ENCODE results near the gene CDKN2B-AS1.
"Not testable (repeated sequence)": the region's sequence is repeated elsewhere in the genome, so short reads cannot be mapped to it uniquely, and the experiment has no call there.

Gene CDKN2B-AS1

GRCh38 chr9:22043928-22044327, 49.3 kb downstream of the CDKN2B-AS1 start:
- no peak for DNase-seq (ENCODE audit: low read depth, low spot score)

DNA sequence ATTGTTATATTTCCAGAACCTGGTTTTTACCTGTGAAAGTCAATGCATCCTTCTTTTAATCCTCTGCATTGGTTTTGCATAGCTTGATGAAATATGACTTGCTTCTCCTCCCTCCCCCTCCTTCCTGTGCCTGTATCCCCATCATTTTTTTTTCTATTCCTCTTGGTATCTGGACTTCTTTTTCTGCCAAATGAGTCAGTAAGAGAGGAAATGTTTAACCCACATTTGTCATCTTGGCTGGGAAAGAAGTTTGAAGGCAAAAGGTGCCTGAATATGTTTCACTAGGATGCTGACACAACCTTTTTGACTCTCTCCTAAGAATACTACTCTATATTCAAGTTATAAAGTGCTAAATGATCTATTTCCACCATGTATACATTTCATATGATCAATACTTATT, 50.0 kb downstream of the CDKN2B-AS1 start:
- peak; percentile 65 for DNase-seq (ENCODE audit: low read depth, low spot score)

DNA sequence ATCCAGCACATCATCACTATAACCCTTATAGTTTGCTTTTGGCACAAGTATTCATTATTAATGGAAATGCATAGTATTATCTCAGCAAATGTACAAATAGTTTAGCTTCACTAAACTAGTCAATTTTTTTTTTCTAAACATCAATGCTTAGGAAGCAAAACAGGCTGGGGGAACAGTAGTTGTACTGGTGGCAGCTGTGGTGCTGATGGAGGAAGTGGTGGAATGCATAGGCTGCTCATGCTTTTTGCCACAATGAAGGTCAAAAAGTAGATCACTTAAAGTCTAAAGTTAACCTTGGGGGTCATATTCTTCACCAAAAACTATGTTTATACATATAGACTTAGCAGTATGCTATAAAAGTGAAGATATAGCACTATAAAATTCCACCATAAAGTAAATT, 50.8 kb downstream of the CDKN2B-AS1 start:
- DNase-seq (ENCODE audit: low read depth, low spot score) = no peak

- no peak for DNase-seq (ENCODE audit: low read depth, low spot score)
Observed at GRCh38 chr9:22046243-22046885, 51.8 kb downstream of the CDKN2B-AS1 start.

DNA sequence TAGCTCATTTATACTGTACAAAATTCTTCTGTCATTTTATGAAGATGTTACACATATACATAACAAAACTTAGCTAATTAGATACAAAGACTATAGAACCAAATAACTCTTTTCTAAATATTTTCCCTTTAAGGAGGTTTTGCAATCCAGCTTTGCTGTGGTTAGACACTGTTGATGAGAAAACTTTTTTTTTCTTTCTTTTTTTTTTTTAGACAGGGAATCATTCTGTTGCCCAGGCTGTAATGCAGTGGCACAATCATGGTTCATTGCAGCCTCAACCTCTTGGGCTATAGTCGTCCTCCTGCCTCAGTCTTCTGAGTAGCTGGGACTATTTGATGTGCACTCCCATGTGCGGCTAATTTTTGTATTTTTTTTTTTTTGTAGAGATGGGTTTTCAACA, 53.0 kb downstream of the CDKN2B-AS1 start:
- no peak for DNase-seq (ENCODE audit: low read depth, low spot score)

DNA sequence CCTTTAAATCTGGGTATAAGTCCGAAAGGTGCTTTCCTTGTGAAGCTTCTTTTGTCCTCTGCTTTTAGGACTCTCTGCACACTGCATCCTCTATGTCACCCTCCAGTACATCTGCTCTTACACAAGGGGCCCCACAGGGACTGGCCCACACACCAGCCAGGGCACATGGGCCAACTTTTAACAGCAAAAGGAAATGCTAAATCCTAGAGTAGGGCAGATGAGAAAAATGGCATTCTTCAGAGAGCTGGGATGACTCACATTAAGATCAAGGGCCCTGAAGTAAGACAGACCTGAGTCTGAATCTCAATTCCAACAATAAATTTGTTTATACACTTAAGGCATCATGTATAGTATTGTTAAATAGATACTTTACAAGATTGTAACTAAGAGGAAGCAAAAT, 54.8 kb downstream of the CDKN2B-AS1 start:
- DNase-seq (ENCODE audit: low read depth, low spot score) = peak; percentile 16

- no peak for DNase-seq (ENCODE audit: low read depth, low spot score)
Observed at GRCh38 chr9:22050924-22051323, 56.3 kb downstream of the CDKN2B-AS1 start.

GRCh38 chr9:22052376-22052945, 57.9 kb downstream of the CDKN2B-AS1 start:
- DNase-seq (ENCODE audit: low read depth, low spot score) = peak; percentile 95

DNA sequence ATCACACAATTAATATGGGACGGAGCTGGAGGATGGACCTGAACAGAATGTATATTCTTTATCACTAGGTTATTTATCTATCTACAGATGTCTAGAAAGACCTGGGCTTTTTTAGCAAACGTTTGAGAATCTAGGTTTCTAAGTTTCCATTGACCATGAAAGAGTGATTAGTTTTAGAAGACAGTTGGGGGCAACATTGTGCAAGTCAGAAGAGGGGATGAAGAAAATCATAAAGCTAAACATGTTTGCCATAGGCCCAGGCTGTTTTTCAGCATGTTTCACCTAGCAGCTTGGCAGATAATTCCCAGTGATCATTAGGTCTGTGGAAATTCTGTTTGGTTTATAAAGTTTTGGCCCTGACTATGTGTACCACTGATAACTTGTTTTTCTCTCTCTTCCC, 58.6 kb downstream of the CDKN2B-AS1 start:
- peak; percentile 31 for DNase-seq (ENCODE audit: low read depth, low spot score)

- DNase-seq (ENCODE audit: low read depth, low spot score) = no peak
Observed at GRCh38 chr9:22054076-22054475, 59.5 kb downstream of the CDKN2B-AS1 start.

DNA sequence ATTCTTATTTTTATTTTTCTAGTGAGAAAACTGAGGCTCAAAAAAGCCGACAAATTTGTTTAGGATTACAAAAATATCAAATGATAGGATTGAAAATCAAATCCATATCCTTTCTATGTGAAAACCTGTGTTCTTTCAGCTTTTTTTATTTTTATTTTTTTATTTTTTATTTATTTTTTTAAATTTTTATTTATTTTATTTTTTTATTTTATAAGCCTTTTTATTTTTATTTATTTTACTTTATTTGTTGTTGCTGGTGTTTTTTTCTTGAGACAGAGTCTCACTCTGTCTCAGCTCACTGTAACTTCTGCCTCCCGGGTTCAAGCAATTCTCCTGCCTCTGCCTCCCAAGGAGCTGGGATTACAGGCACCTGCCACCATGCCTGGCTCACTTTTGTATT, 59.9 kb downstream of the CDKN2B-AS1 start:
- no peak for DNase-seq (ENCODE audit: low read depth, low spot score)

GRCh38 chr9:22055090-22055489, 60.5 kb downstream of the CDKN2B-AS1 start:
- no peak for DNase-seq (ENCODE audit: low read depth, low spot score)

- no peak for DNase-seq (ENCODE audit: low read depth, low spot score)
Observed at GRCh38 chr9:22056402-22056801, 61.8 kb downstream of the CDKN2B-AS1 start.

GRCh38 chr9:22057972-22058371, 63.4 kb downstream of the CDKN2B-AS1 start:
- DNase-seq (ENCODE audit: low read depth, low spot score) = not testable (repeated sequence)

- no peak for DNase-seq (ENCODE audit: low read depth, low spot score)
Observed at GRCh38 chr9:22060831-22061383, 66.3 kb downstream of the CDKN2B-AS1 start.

GRCh38 chr9:22064957-22065356, 70.4 kb downstream of the CDKN2B-AS1 start:
- DNase-seq (ENCODE audit: low read depth, low spot score) = no peak

GRCh38 chr9:22065431-22066200, 71.0 kb downstream of the CDKN2B-AS1 start:
- DNase-seq (ENCODE audit: low read depth, low spot score) = no peak

- no peak for DNase-seq (ENCODE audit: low read depth, low spot score)
Observed at GRCh38 chr9:22067196-22067595, 72.6 kb downstream of the CDKN2B-AS1 start.

DNA sequence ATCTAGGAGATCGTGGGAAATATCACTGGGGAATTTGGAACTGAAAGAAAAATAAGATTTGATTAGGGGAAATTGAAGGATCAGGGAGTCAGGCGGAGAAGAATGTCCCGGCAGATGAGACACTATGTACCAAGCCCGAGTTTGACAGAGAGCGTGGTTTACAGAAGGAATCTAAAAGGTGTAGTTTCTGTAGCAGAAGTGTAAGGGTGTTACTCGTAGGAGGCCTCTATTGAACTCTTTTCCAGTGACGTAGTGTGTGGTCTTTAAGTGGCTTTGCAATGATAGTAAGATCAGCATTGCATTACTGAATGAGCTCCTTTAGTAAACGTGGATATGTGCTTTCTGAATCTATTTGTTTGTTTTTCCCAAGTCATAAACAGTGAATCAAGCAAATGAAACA, 73.8 kb downstream of the CDKN2B-AS1 start:
- DNase-seq (ENCODE audit: low read depth, low spot score) = no peak

GRCh38 chr9:22073349-22073748, 78.8 kb downstream of the CDKN2B-AS1 start:
- DNase-seq (ENCODE audit: low read depth, low spot score) = no peak

DNA sequence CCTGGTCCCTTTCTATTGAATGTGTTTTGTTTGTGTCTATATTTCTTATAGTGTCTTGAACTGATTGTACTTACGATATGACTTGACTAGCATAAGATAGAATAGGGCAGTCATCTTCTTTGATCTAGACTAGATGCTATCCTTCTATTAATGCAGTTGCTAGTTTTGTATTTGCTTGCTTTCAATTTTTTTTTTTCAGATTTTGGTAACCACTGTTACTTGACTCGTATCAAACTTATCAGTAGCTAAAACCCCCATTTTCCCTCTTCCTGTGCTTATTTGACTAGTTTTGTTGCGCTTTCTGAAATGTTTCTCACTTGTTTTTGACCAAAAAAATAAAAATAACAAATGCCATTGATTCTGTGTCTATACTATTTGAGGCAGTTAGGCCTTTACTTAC, 83.5 kb downstream of the CDKN2B-AS1 start:
- no peak for DNase-seq (ENCODE audit: low read depth, low spot score)

GRCh38 chr9:22079873-22080341, 85.3 kb downstream of the CDKN2B-AS1 start:
- DNase-seq (ENCODE audit: low read depth, low spot score) = peak; percentile 87

Measured in astrocyte of the hippocampus (primary cell).